HepG2 (cell line): ENCODE data around the gene ZCCHC10. TPM values are rescaled to one million over a fixed set of nuclear protein-coding genes. Genes with fewer than 3 reads are reported as not detected.

ENCODE experiments used
- DMAP1 ChIP-seq: IDR thresholded peaks from 2 replicates; pipeline ENCODE4 v1.6.1; 2016
- GATAD2A ChIP-seq: IDR thresholded peaks from 2 replicates; pipeline ENCODE4 v1.6.1; 2016
- HDAC2 ChIP-seq: sonication (generic); formaldehyde crosslinking; IDR thresholded peaks from 2 replicates; pipeline ENCODE4 v1.4.0; 2020; ENCODE audit warnings: missing genetic modification reagents
- HDAC6 ChIP-seq: fragments of 200-600 bp; sonication (generic); IDR thresholded peaks from 2 replicates; pipeline ENCODE4 v1.7.0; 2017; ENCODE audit warnings: mild to moderate bottlenecking, antibody characterized with exemption, low read length, low read depth
- HMG20B ChIP-seq: conservative IDR thresholded peaks from 2 replicates; pipeline ENCODE4 v1.6.1; 2016; ENCODE audit warnings: missing genetic modification reagents, missing compliant biosample characterization
- HMGXB4 ChIP-seq, 2 experiments: sonication (generic) in 1 of 2; formaldehyde crosslinking in 1 of 2; IDR thresholded peaks; 2 replicates each; pipeline versions ENCODE4 v1.4.0 to v1.6.1; 2018 to 2020; ENCODE audit warnings: missing genetic modification reagents in 2 of 2, borderline replicate concordance in 1 of 2, low read depth in 1 of 2, mild to moderate bottlenecking in 1 of 2, missing biosample characterization in 1 of 2
- HNRNPH1 ChIP-seq: fragments of 200-400 bp; formaldehyde crosslinking; optimal IDR thresholded peaks from 2 replicates; pipeline ENCODE3; 2017; ENCODE audit warnings: mild to moderate bottlenecking, low read depth, low read length
- HOXA5 ChIP-seq: sonication (generic); formaldehyde crosslinking; IDR thresholded peaks from 2 replicates; pipeline ENCODE4 v1.4.0; 2020; ENCODE audit warnings: missing genetic modification reagents
- IRF9 ChIP-seq: sonication (generic); formaldehyde crosslinking; IDR thresholded peaks from 2 replicates; pipeline ENCODE4 v1.8.0; 2022; ENCODE audit warnings: missing genetic modification reagents, mild to moderate bottlenecking, borderline replicate concordance
- IRX3 ChIP-seq: sonication (generic); formaldehyde crosslinking; IDR thresholded peaks from 2 replicates; pipeline ENCODE4 v1.8.1; 2023; ENCODE audit warnings: mild to moderate bottlenecking, low read depth, missing genetic modification reagents, borderline replicate concordance
- MXD1 ChIP-seq: sonication (generic); formaldehyde crosslinking; IDR thresholded peaks from 2 replicates; pipeline ENCODE4 v1.4.0; 2020; ENCODE audit warnings: mild to moderate bottlenecking, missing genetic modification reagents
- NR2C2 ChIP-seq: sonication (generic); formaldehyde crosslinking; IDR thresholded peaks from 2 replicates; pipeline ENCODE4 v1.4.0; 2020; ENCODE audit warnings: missing genetic modification reagents, mild to moderate bottlenecking, moderate library complexity, borderline replicate concordance
- PCBP2 ChIP-seq: fragments of 200-400 bp; formaldehyde crosslinking; optimal IDR thresholded peaks from 2 replicates; pipeline ENCODE3; 2018; ENCODE audit warnings: low read length, low read depth; ENCODE audit not compliant: poor library complexity, severe bottlenecking
- RARG ChIP-seq: sonication (generic); formaldehyde crosslinking; IDR thresholded peaks from 2 replicates; pipeline ENCODE4 v1.4.0; 2020; ENCODE audit warnings: low read depth, mild to moderate bottlenecking, missing genetic modification reagents
- ZNF17 ChIP-seq: sonication (generic); formaldehyde crosslinking; IDR thresholded peaks from 2 replicates; pipeline ENCODE4 v1.5.0; 2020; ENCODE audit warnings: mild to moderate bottlenecking, missing genetic modification reagents
- ZNF296 ChIP-seq: sonication (generic); formaldehyde crosslinking; conservative IDR thresholded peaks from 2 replicates; pipeline ENCODE4 v1.5.0; 2020; ENCODE audit warnings: mild to moderate bottlenecking, missing genetic modification reagents
- ZNF414 ChIP-seq: sonication (generic); formaldehyde crosslinking; IDR thresholded peaks from 2 replicates; pipeline ENCODE4 v1.5.0; 2020; ENCODE audit warnings: missing genetic modification reagents
- ZNF460 ChIP-seq: sonication (generic); formaldehyde crosslinking; IDR thresholded peaks from 2 replicates; pipeline ENCODE4 v1.5.1; 2020; ENCODE audit warnings: missing genetic modification reagents, mild to moderate bottlenecking, borderline replicate concordance
- ZNF549 ChIP-seq: sonication (generic); formaldehyde crosslinking; IDR thresholded peaks from 2 replicates; pipeline ENCODE4 v1.5.0; 2020; ENCODE audit warnings: missing genetic modification reagents
- ZNF580 ChIP-seq: IDR thresholded peaks from 2 replicates; pipeline ENCODE4 v1.6.1; 2016; ENCODE audit warnings: low read depth, borderline replicate concordance
- ZNF660 ChIP-seq: sonication (generic); formaldehyde crosslinking; IDR thresholded peaks from 2 replicates; pipeline ENCODE4 v1.5.1; 2020; ENCODE audit warnings: mild to moderate bottlenecking, low read depth, missing genetic modification reagents, borderline replicate concordance
- polyA plus RNA-seq, 8 experiments: library from polyadenylated mRNA; depleted of rRNA in 3 of 8; stranded (reverse) in 7 of 8; unstranded in 1 of 8; fragments of >200 nt; fragmentation: Illumina TruSeq in 4 of 8; extraction: Trizol in 4 of 8; gene quantifications; 2 replicates each; pipeline versions ENCODE4 v1.2.1 to v1.2.3, GENCODE V29; 2011 to 2016; ENCODE audit warnings: low read depth in 4 of 8, missing spikeins in 1 of 8, mixed read lengths in 1 of 8; ENCODE audit not compliant: insufficient read depth in 1 of 8
- total RNA-seq, 5 experiments: library from RNA; depleted of rRNA; stranded (reverse); fragments of >200 nt; fragmentation: Illumina TruSeq; extraction: Trizol; gene quantifications; 2 replicates each; pipeline ENCODE4 v1.2.3, GENCODE V29; 2016; ENCODE audit warnings: low read depth in 1 of 5
- TF ChIP-seq, protein P1 (sequence below): sonication (generic); formaldehyde crosslinking; IDR thresholded peaks from 2 replicates; pipeline ENCODE4 v1.4.0; 2020; ENCODE audit warnings: missing genetic modification reagents
- TF ChIP-seq, protein P2 (sequence below): sonication (generic); formaldehyde crosslinking; IDR thresholded peaks from 2 replicates; pipeline ENCODE4 v1.4.0; 2020; ENCODE audit warnings: missing genetic modification reagents, borderline replicate concordance

Gene ZCCHC10
- total and polyA plus RNA-seq, 2 of the 13 experiments (the other 11 are each of a cell fraction or from before 2014, with no cell fraction given) = 40.7 to 48.2 TPM

DNA sequence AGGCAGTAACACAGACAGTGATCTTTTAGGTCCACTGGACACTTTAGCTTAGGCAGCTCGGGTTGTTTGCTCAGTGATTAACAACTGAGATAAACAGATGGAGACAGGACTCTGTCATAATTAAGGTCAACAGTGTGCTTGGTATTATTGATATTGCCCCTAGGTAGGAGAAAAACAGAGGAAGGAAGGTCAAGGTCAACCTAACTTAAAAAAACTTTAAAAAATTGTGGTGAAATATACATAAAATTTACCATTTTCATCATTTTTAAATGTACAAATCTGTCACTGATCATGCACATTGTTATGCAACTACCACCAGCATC lies 23.3 kb upstream of the ZCCHC10 start (continued):
- TF ChIP-seq ZNF580 (CRISPR knock-in tag) (no peak), ZNF660 (CRISPR knock-in tag) (no peak), ZNF296 (CRISPR knock-in tag) (no peak), PCBP2 (no peak), MXD1 (CRISPR knock-in tag) (no peak), RARG (no peak), IRF9 (no peak), ZNF414 (CRISPR knock-in tag) (no peak), ZNF549 (no peak), HMGXB4 (CRISPR knock-in tag; IDR thresholded peaks at IDR 0.05; ENCODE audit: borderline replicate concordance in 1 of 2, low read depth in 1 of 2) (no peak; a peak in 1 of 4 replicates), GATAD2A (CRISPR knock-in tag) (peak; percentile 91), HMG20B (CRISPR knock-in tag) (peak; percentile 68), IRX3 (CRISPR knock-in tag) (no peak), ZNF460 (no peak), ZNF17 (no peak), HDAC6 (no peak), HNRNPH1 (no peak), NR2C2 (peak; percentile 68; the same call in 1 of the 2 replicates), HDAC2 (CRISPR knock-in tag) (peak; percentile 88), DMAP1 (no peak; the same call in 1 of the 2 replicates), HOXA5 (no peak)
- TF ChIP-seq, protein P1, sequence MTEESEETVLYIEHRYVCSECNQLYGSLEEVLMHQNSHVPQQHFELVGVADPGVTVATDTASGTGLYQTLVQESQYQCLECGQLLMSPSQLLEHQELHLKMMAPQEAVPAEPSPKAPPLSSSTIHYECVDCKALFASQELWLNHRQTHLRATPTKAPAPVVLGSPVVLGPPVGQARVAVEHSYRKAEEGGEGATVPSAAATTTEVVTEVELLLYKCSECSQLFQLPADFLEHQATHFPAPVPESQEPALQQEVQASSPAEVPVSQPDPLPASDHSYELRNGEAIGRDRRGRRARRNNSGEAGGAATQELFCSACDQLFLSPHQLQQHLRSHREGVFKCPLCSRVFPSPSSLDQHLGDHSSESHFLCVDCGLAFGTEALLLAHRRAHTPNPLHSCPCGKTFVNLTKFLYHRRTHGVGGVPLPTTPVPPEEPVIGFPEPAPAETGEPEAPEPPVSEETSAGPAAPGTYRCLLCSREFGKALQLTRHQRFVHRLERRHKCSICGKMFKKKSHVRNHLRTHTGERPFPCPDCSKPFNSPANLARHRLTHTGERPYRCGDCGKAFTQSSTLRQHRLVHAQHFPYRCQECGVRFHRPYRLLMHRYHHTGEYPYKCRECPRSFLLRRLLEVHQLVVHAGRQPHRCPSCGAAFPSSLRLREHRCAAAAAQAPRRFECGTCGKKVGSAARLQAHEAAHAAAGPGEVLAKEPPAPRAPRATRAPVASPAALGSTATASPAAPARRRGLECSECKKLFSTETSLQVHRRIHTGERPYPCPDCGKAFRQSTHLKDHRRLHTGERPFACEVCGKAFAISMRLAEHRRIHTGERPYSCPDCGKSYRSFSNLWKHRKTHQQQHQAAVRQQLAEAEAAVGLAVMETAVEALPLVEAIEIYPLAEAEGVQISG (CRISPR knock-in tag) = no peak
- TF ChIP-seq, protein P2, sequence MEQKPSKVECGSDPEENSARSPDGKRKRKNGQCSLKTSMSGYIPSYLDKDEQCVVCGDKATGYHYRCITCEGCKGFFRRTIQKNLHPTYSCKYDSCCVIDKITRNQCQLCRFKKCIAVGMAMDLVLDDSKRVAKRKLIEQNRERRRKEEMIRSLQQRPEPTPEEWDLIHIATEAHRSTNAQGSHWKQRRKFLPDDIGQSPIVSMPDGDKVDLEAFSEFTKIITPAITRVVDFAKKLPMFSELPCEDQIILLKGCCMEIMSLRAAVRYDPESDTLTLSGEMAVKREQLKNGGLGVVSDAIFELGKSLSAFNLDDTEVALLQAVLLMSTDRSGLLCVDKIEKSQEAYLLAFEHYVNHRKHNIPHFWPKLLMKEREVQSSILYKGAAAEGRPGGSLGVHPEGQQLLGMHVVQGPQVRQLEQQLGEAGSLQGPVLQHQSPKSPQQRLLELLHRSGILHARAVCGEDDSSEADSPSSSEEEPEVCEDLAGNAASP (CRISPR knock-in tag) = peak; percentile 88; the same call in 1 of the 2 replicates
